NCI-H1417 treated with DMSO at 0.1 percent for 48 hours (cell line): Measurements from ENCODE around the gene DBX1.

Experiments used
- DNase-seq: peaks from one replicate; lab custom pipeline; 2025; lab: John Stamatoyannopoulos, UW

The DBX1 gene

GRCh38 chr11:20120134-20120925 lies 39.9 kb downstream of the DBX1 start:
- DNase-seq: no peak

DNA sequence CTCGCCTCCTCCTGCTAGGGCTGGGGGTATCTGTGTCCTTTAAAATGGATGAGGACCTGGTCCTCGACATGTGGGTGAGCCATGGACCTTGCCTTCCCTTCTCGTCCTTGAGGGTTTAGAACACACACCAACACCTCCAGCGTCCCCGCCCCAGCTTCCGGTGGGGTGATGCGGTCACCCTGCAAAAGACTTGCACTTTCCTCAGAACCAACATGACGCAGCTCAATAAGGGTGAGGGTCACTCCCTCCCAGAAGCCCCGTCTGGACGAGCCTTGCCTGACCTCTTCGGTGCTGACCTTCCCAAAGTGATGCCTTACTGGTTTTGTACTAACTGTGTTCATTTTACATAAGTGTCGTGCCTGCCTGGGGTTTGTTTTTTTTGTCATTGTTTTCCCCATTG lies 41.0 kb downstream of the DBX1 start:
- no peak for DNase-seq

GRCh38 chr11:20118209-20118608 lies 42.1 kb downstream of the DBX1 start:
- DNase-seq: no peak

DNA sequence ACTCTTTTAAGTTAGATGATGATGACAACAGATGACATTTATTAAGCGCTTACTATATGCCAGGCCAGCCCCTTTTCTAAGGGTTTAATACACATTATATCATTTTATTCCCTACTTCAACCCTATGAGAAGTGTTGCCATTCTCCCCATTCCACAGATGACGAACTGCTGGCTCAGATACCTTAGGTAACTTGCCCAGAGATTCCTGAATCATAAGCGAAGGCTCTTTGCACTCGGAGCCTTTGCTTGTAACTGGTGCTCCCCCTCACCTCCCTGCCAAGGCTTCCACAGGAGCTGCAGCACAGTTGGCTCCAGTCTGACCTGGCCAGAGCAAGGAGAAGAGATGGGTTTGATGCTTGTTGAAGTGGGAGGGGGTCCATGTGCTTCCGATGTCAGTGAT lies 43.0 kb downstream of the DBX1 start:
- DNase-seq: no peak

DNA sequence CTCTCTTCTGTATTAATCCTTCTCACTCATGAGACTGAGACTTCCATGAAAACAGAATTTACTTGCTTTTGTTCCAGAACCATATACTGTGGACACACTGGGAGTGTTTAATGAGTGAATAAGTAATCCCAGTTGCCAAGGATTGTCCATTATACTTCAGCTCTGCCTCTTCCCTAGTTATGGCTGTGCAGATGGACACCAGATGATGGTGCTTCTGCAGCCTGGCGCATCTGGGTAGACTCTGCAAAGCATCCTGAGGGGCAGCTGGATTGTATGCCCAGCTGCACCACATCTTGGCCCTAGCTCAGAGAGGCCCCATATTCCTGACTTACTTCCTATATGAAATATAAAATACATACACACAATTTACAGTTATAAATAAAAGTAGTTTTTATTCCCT lies 43.5 kb downstream of the DBX1 start:
- DNase-seq: no peak

- DNase-seq: no peak
Observed at GRCh38 chr11:20114588-20114987, 45.7 kb downstream of the DBX1 start.

DNA sequence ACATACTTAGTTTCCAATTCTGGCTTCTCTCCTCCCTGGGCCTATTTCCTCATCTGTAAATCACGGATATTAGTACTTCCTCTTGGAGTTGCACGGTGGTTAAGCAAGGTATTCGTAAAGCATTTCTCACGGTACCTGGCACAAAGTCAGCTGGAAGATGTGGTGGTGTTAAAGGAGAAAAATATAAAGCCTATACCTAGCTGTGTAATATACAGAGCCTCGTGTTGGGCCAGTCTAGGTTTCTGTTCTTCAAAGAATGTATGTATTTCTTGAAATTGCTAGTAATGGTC lies 47.2 kb downstream of the DBX1 start:
- no peak for DNase-seq

DNA sequence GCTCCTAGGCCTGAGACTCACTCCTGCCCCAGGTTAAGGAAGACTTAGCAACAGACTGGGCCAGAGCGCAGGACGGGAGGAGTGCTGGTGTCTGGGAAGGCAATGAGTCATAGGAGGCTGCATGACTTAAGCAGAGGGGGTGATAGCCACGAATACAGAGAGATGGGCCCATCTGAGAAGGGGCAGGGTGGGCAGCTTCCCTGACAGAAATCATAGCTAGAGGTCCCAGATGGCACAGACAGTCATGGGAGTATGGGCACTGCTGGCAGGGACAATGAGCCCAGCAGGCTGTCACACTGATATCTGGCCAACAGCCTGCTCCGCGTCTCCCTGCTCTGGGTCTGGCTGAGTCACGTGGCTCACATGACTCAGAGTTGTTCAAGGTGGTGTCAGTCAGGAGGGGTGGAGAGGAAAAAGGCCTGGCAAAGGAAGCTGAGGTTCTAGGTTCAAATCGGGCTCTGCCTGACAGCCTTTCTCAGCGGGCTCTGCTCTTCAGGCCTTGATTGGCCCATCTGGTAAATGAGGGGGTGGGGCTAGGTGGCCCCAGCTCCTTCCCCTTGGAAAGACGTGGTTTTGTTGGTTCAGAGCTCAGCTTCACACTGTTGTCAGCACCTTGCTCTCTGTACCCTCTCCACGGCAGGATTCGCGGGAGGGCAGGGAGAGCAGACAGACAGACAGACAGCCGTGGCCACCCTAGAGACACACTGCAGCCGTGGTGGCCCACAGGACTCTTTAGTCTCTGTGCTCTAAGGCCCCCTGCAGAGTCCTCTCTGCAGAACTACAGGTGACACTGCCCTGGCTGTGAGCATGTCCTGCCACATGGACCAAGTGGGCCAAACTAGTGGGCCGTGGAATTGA lies 47.8 kb downstream of the DBX1 start:
- DNase-seq: no peak

DNA sequence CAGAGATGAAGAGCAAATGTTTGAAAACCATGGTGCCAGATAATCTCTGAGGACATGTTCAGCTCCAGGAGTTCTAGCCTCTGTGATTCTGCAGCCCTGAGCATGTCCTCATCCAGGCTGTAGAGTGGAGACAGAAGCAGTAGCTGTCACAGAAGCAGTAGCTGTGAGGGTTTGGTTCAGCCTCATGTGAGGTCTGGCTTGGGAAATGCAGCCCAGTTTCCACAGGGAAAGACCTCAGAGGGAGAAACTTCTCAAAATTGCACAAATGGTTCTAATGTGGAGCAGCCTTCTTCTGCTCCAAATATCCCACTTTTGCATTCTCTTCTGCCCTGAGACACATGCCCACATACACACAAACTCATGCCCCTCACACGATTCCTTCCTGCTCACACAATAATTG lies 48.4 kb downstream of the DBX1 start:
- no peak for DNase-seq

- peak; percentile 6 for DNase-seq
Observed at GRCh38 chr11:20110908-20111669, 49.2 kb downstream of the DBX1 start.

DNA sequence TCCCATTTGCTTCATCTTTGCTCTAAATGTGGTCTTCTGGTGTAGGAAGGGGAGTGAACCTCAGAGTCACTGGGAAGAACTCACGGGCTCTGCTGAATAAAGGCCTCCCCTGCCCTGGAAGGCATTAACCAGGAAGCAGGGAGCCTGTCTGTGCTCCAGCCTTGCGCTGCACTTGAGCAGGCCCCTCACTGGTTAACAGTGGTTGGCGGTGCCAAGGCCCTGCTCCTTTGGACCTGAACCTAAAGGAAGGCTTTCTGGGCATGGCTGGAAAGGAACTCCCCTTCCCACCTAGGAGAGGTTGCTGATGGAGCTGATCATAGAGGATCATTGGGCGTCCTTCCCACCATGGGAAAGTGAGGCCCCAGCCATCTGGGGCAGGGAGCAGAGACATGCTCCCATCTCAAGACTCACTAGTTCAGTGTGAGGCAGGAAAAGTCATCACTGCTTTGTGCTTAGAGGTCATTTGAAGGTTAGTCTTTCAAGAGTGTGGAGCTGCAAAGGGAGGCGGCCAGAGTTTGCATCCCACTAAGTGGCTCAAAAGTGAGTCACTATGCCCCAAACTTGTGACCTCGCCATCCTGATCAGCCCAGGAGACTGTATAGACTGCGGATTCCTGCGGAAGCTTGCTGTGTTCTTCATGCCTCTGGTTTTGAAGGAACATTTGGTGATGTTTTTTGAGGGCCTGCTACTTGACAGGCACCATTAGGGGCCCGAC lies 50.4 kb downstream of the DBX1 start:
- no peak for DNase-seq
